ENCODE data around the gene GMPR.

DNA sequence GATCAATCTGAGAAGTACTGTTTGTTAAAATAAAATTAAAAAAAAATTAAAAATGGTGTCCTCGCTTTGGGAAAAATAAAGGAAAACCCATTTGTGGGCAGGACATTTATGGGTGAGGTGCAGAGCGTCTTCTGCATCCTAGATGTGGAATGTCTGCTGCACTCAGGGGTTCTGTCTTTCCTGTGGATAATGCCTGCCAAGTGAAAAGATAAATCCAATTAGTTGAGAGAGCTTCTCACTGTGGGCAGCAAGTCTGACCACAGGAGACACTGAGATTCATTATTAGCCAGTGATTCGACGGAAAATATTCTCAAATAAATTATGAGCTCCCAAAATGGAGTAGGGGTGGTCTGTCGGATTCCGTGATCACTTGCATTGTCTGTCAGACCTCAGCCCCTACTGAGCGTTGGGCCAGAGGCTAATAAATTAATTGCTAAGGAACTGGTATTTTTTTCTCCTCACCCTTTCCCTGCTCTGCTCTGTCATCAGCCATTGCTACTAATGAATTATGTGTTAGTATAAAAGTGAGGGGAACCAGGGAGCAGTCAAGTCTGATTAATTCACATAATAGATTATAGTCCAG is 10.0 kb downstream of the GMPR start:
- TF ChIP-seq CTCF (conservative IDR thresholded peaks at IDR 0.05; ENCODE audit: low read length) (no peak), EZH2phosphoT487 (IDR thresholded peaks at IDR 0.05; ENCODE audit: borderline replicate concordance, low read depth, low read length) (no peak)

Measured in OCI-LY7 (cell line).